Measurements from ENCODE around the gene ST7. TPM values are rescaled to one million over a fixed set of nuclear protein-coding genes. Genes with fewer than 3 reads are reported as not detected.

Gene ST7
- total RNA-seq, 1 experiment from 2014 or later, result 12.4 TPM

- ATAC-seq (no peak), DNase-seq (ENCODE audit: low spot score) (no peak)
- H3K36me3 Mint-ChIP-seq, result no peaks in the 10 kb centered on the region
- ChIA-PET POLR2A (no interaction called here), CTCF (no interaction called here)
- H3K27ac Mint-ChIP-seq, result no peak overlapping the region
- no peaks in the 10 kb centered on the region for H3K27me3 Mint-ChIP-seq (ENCODE audit: low read depth)
- no peak for TF ChIP-seq ZNF396 (CRISPR knock-in tag; IDR thresholded peaks at IDR 0.05; ENCODE audit: borderline replicate concordance)
- TF ChIP-seq FOXJ3 (CRISPR knock-in tag; IDR thresholded peaks at IDR 0.05; ENCODE audit: borderline replicate concordance), result no peak
- TF ChIP-seq, protein P1, sequence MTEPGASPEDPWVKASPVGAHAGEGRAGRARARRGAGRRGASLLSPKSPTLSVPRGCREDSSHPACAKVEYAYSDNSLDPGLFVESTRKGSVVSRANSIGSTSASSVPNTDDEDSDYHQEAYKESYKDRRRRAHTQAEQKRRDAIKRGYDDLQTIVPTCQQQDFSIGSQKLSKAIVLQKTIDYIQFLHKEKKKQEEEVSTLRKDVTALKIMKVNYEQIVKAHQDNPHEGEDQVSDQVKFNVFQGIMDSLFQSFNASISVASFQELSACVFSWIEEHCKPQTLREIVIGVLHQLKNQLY (CRISPR knock-in tag; IDR thresholded peaks at IDR 0.05), result no peak
- no peak for TF ChIP-seq GABPB1 (CRISPR knock-in tag; IDR thresholded peaks at IDR 0.05)
- TF ChIP-seq SP1 (CRISPR knock-in tag; conservative IDR thresholded peaks at IDR 0.05), result no peak
- TF ChIP-seq CREB1 (CRISPR knock-in tag; IDR thresholded peaks at IDR 0.05), result no peak
- TF ChIP-seq, protein P2, sequence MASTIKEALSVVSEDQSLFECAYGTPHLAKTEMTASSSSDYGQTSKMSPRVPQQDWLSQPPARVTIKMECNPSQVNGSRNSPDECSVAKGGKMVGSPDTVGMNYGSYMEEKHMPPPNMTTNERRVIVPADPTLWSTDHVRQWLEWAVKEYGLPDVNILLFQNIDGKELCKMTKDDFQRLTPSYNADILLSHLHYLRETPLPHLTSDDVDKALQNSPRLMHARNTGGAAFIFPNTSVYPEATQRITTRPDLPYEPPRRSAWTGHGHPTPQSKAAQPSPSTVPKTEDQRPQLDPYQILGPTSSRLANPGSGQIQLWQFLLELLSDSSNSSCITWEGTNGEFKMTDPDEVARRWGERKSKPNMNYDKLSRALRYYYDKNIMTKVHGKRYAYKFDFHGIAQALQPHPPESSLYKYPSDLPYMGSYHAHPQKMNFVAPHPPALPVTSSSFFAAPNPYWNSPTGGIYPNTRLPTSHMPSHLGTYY (CRISPR knock-in tag; IDR thresholded peaks at IDR 0.05), result no peak
- TF ChIP-seq HMGXB4 (CRISPR knock-in tag; IDR thresholded peaks at IDR 0.05), result no peak
- TF ChIP-seq NR2C2 (CRISPR knock-in tag; IDR thresholded peaks at IDR 0.05), result no peak
- no peak for TF ChIP-seq ZNF532 (CRISPR knock-in tag; IDR thresholded peaks at IDR 0.05; ENCODE audit: borderline replicate concordance)
- TF ChIP-seq NR3C1 (CRISPR knock-in tag; conservative IDR thresholded peaks at IDR 0.05; ENCODE audit: low read depth), result no peak
- no peak for TF ChIP-seq FOXP1 (CRISPR knock-in tag; IDR thresholded peaks at IDR 0.05; ENCODE audit: borderline replicate concordance)
- TF ChIP-seq, protein P3, sequence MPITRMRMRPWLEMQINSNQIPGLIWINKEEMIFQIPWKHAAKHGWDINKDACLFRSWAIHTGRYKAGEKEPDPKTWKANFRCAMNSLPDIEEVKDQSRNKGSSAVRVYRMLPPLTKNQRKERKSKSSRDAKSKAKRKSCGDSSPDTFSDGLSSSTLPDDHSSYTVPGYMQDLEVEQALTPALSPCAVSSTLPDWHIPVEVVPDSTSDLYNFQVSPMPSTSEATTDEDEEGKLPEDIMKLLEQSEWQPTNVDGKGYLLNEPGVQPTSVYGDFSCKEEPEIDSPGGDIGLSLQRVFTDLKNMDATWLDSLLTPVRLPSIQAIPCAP (CRISPR knock-in tag; IDR thresholded peaks at IDR 0.05), result no peak
- no peaks in the 10 kb centered on the region for H3K4me1 Mint-ChIP-seq
- H3K9me3 Mint-ChIP-seq, result no peaks in the 10 kb centered on the region
- no peak overlapping the region for H3K4me3 Mint-ChIP-seq
Observed at GRCh38 chr7:117158941-117159697, 205.8 kb downstream of the ST7 start.

DNA sequence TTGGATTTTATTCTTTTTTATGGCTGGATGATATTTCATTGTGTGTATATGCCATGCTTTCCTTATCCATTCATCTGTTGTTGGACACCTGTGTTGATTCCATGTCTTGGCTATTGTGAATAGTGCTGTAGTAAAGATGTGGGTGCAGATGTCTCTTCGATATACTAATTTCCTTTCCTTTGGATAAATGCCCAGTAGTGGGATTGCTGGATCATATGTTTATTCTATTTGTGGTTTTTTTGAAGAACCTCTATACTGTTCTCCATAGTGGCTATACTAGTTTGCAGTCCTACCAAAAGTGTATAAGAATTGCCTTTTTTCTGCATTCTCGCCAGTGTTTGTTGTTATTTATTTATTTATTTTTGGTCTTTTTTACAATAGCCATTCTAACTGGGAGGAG, 209.8 kb downstream of the ST7 start:
- Mint-ChIP-seq H3K4me1 (peaks cover 10% of the 10 kb centered on the region), H3K4me3 (no peak overlapping the region), H3K36me3 (no peaks in the 10 kb centered on the region), H3K27ac (no peak overlapping the region), H3K27me3 (ENCODE audit: low read depth) (no peaks in the 10 kb centered on the region), H3K9me3 (no peaks in the 10 kb centered on the region)
- ChIA-PET CTCF (no interaction called here), POLR2A (no interaction called here)
- ATAC-seq (no peak), DNase-seq (ENCODE audit: low spot score) (no peak)
- TF ChIP-seq CBFB (CRISPR knock-in tag; IDR thresholded peaks at IDR 0.05; ENCODE audit: low read depth), result no peak
- TF ChIP-seq TEAD1 (CRISPR knock-in tag; IDR thresholded peaks at IDR 0.05), result no peak
- TF ChIP-seq, protein P4, sequence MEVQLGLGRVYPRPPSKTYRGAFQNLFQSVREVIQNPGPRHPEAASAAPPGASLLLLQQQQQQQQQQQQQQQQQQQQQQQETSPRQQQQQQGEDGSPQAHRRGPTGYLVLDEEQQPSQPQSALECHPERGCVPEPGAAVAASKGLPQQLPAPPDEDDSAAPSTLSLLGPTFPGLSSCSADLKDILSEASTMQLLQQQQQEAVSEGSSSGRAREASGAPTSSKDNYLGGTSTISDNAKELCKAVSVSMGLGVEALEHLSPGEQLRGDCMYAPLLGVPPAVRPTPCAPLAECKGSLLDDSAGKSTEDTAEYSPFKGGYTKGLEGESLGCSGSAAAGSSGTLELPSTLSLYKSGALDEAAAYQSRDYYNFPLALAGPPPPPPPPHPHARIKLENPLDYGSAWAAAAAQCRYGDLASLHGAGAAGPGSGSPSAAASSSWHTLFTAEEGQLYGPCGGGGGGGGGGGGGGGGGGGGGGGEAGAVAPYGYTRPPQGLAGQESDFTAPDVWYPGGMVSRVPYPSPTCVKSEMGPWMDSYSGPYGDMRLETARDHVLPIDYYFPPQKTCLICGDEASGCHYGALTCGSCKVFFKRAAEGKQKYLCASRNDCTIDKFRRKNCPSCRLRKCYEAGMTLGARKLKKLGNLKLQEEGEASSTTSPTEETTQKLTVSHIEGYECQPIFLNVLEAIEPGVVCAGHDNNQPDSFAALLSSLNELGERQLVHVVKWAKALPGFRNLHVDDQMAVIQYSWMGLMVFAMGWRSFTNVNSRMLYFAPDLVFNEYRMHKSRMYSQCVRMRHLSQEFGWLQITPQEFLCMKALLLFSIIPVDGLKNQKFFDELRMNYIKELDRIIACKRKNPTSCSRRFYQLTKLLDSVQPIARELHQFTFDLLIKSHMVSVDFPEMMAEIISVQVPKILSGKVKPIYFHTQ (CRISPR knock-in tag; IDR thresholded peaks at IDR 0.05), result no peak
- TF ChIP-seq MAX (CRISPR knock-in tag; IDR thresholded peaks at IDR 0.05), result no peak
- TF ChIP-seq, protein P1 (CRISPR knock-in tag; IDR thresholded peaks at IDR 0.05), result no peak
- TF ChIP-seq, protein P5, sequence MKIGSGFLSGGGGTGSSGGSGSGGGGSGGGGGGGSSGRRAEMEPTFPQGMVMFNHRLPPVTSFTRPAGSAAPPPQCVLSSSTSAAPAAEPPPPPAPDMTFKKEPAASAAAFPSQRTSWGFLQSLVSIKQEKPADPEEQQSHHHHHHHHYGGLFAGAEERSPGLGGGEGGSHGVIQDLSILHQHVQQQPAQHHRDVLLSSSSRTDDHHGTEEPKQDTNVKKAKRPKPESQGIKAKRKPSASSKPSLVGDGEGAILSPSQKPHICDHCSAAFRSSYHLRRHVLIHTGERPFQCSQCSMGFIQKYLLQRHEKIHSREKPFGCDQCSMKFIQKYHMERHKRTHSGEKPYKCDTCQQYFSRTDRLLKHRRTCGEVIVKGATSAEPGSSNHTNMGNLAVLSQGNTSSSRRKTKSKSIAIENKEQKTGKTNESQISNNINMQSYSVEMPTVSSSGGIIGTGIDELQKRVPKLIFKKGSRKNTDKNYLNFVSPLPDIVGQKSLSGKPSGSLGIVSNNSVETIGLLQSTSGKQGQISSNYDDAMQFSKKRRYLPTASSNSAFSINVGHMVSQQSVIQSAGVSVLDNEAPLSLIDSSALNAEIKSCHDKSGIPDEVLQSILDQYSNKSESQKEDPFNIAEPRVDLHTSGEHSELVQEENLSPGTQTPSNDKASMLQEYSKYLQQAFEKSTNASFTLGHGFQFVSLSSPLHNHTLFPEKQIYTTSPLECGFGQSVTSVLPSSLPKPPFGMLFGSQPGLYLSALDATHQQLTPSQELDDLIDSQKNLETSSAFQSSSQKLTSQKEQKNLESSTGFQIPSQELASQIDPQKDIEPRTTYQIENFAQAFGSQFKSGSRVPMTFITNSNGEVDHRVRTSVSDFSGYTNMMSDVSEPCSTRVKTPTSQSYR (CRISPR knock-in tag; IDR thresholded peaks at IDR 0.05), result no peak

Data from WTC11 (cell line).